Measurements from ENCODE around the gene CCSER2.

DNA sequence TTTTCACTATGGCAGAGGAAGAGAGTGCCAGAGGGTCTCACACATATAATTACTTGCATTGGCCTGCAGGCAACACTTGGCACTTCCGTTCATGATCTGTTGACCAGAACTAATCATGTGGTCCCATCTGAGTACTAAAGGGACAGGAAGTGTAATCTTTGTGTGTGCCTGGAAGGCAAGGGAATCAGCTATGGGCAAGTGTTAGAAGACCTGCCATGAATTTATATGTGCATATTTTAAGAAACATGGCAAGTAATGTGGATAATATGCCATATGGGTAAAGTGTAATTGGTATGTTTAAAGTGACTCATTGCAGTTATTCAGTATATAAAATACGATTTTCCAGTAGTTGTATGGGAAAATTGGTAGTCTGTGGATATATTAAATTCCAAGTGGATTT, 46.1 kb downstream of the CCSER2 start:
- no peak for TF ChIP-seq EZH2 (IDR thresholded peaks at IDR 0.05)
- no peak for TF ChIP-seq POLR2AphosphoS5 (IDR thresholded peaks at IDR 0.05; ENCODE audit: borderline replicate concordance, low read depth, low read length)
- no peak for TF ChIP-seq FOXP2 (optimal IDR thresholded peaks at IDR 0.05; ENCODE audit: control extremely low read depth, extremely low read length, insufficient read depth)

Measured in SK-N-MC (cell line).